Fibroblast of skin of abdomen (primary cell): ENCODE data around the gene TYROBP.
"Not testable (repeated sequence)": the region's sequence is repeated elsewhere in the genome, so short reads cannot be mapped to it uniquely, and the experiment has no call there.

Experiments
- DNase-seq: peaks from one replicate; pipeline ENCODE4 v3.0.0-alpha.2; 2013

TYROBP gene

GRCh38 chr19:35899547-35900214 is 8.4 kb downstream of the TYROBP start:
- peak; percentile 75 for DNase-seq

DNA sequence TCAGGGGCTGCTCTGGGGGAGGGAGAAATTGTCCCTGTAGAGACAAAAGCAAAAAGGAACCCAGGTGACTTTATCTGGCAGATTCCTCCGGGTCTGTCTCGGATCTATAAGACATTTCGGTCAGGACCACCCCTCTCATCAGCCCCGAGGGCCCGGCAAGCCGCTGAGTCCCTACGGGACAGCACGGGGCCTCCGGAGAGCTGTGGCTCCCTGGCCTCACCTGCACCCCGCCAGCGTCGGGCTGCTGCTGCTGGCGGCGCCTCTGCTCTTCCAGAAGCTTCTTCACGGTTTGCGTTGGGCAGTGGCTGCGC is 9.6 kb downstream of the TYROBP start:
- DNase-seq: no peak

DNA sequence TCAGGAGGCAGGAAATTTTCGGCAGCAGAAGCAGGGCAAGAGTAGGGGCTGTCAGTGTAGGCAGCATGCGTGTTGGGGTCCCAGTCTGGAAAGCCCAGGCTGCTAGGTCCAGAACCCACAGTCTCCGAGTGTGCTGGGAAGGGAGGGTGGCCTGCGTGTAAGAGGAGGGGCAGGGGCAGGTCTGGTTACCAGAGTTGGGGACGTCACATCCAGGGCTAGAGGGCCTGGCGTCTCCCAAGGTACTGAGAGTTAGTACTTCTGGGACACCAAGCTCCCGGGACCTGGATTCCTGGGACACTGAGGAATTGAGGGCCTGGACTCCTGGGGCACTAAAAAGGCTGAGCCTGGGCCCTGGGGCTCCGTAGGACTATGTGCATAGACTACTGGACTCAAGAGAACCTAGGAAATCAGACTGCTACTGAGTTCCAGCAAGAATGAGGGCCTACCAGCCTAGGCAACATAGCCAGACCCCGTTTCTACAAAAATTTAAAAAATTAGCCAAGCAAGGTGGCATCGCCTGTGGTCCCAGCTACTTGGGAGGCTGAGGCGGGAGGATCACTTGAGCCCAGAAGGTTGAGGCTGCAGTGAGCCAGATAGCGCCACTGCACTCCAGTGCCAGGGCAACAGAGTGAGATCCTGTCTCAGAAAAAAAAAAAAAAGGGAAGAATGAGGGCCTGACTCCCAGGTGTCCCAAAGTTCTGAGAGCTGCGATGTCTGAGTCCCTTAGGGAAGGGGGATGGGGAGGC is 10.2 kb downstream of the TYROBP start:
- no peak for DNase-seq

DNA sequence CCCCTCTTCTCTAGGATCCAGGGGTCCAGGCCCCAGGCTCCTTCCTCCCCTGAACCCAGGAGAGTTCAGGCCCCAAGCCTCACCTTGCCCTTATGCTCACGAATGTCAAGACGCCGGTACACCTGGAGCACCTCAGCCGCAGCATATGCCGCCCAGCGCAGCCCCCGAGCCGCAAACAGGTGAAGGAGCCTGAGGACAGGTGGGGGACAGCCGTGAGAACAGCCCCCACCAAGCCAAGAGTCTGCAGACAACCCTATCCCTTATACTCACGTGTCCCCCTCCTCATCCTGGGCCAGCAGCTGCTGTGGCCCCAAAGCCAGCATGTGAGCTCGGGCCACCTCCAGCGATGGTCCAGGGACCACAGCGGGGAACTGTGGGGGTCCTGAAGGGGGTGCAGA is 11.5 kb downstream of the TYROBP start:
- DNase-seq: no peak

- DNase-seq: no peak
These were observed 12.0 kb downstream of the TYROBP start for GRCh38 chr19:35895911-35896642.

DNA sequence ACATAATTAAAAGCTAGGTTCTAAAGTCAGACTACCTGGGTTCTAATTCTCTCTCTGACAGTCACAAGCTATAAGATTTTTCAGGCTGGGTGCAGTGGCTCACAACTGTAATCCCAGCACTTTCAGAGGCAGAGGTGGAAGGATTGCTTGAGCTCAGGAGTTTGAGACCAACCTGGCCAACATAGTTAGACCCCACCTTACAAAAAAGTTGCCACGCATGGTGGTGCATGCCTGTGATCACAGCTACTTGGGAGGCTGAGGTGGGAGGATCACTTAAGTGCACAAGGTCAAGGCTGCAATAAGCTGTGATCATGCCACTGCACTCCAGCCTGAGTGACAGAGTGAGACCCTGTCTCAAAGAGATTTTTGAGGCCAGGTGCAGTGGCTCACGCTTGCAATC is 13.8 kb downstream of the TYROBP start:
- no peak for DNase-seq

DNA sequence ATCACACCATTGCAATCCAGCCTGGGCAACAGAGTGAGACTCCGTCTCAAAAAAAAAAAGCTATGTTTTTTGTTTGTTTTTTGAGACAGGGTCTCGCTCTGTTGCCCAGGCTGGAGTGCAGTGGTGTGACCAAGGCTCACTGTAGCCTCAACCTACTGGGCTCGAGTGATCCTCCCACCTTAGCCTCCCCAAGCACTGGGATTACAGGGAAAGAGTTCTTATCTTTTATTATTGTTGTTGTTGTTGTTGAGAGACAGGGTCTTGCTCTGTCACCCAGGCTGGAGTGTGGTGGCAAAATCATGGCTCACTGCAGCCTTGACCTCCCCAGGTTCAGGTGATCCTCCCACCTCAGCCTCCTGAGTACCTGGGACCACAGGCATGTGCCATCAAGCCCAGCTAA is 16.3 kb downstream of the TYROBP start:
- not testable (repeated sequence) for DNase-seq

- DNase-seq: no peak
These were observed 17.9 kb downstream of the TYROBP start for GRCh38 chr19:35890113-35890650.

- no peak for DNase-seq
These were observed 18.6 kb downstream of the TYROBP start for GRCh38 chr19:35889370-35890112.

- no peak for DNase-seq
These were observed 19.7 kb downstream of the TYROBP start for GRCh38 chr19:35888398-35888797.

GRCh38 chr19:35887197-35887596 is 20.9 kb downstream of the TYROBP start:
- DNase-seq: no peak

DNA sequence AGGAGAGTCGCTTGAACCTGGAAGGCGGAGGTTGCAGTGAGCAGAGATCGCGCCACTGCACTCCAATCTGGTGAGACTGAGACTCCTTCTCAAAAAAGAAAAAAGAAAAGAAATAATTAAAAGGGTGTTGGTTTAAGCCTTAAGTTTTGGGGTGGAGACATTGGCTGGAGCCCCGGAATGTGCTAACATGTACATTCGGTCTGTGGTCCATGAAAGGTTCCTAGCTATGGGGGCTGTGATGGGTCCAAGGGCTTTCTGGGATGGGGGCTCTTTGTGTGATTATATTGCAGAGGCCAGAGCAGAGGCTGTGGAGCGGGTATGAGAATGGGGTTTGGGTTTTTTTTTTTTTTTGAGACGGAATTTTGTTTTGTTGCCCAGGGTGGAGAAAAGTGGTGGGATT is 22.2 kb downstream of the TYROBP start:
- DNase-seq: no peak

- DNase-seq: no peak
These were observed 22.8 kb downstream of the TYROBP start for GRCh38 chr19:35885225-35885738.

DNA sequence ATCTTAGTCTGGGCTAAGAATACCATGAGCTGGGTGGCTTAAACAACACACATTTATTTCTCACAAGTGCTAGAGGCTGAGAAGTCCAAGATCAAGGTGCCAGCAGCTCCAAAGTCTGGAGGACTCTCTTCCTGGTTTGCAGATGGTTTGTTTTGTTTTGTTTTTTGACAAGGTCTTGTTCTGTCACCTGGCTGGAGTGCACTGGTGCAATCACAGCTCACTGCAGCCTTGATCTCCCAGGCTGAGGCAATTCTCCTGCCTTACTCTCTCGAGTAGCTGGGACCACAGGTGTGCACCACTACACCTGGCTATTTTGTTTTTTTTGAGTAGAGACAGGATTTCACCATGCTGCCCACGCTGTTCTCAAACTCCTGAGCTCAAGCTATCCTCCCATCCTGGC is 24.2 kb downstream of the TYROBP start:
- DNase-seq: no peak

- DNase-seq: peak; percentile 75
These were observed 25.8 kb downstream of the TYROBP start for GRCh38 chr19:35882114-35882832.

DNA sequence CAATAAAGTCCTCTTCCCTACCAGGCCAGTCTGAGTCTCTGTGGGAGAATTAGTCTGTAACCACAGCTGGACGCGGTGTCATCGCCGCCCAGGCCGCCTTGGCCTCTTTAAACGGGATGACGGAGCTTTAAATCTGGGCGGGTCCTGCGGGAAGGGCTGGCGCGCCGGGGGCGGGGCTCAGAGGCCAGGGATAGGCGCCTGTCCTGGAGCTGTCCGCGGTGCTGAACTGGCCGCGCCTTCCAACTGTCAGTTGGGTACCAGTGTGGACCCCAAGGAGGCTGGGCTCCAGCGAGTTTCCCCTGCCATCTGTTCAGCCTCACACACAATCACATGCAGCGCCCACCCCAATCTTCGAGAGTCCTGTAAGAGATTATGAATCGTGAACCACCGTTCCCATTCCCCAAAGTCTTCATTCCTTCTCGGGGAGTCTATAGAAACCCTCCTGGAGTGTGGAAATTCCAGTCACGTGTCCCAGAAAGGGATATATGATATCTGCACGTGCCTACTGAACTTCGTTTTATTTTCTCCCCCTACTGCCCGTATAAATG is 28.3 kb downstream of the TYROBP start:
- peak; percentile 81 for DNase-seq

DNA sequence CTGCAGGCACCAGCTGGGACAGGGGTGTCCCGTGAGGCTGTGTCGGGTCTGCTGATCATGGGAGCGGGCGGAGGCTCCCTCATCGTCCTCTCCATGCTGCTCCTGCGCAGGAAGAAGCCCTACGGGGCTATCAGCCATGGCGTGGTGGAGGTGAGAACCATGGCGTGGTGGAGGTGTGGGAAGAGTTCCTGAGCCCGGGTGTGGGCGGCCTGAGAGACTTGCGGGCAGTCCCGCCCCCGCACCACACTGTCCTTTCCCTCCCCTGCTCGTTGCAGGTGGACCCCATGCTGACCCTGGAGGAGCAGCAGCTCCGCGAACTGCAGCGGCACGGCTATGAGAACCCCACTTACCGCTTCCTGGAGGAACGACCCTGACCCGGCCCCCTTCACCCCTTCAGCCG is 29.0 kb downstream of the TYROBP start:
- DNase-seq: no peak

- no peak for DNase-seq
These were observed 33.6 kb downstream of the TYROBP start for GRCh38 chr19:35874392-35874930.

GRCh38 chr19:35872180-35872579 is 35.9 kb downstream of the TYROBP start:
- DNase-seq: no peak

GRCh38 chr19:35871611-35872010 is 36.5 kb downstream of the TYROBP start:
- no peak for DNase-seq

- no peak for DNase-seq
These were observed 37.3 kb downstream of the TYROBP start for GRCh38 chr19:35870798-35871197.
